Ishikawa (cell line): ENCODE data around the gene SLC5A12.

Experiments
- CEBPB ChIP-seq: IDR thresholded peaks from 2 replicates; pipeline ENCODE4 v1.6.1; 2012
- EGR1 ChIP-seq: IDR thresholded peaks from 2 replicates; pipeline ENCODE4 v1.6.1; 2012
- EP300 ChIP-seq: IDR thresholded peaks from 2 replicates; pipeline ENCODE4 v1.6.1; 2012; ENCODE audit warnings: borderline replicate concordance
- FOXM1 ChIP-seq: IDR thresholded peaks from 2 replicates; pipeline ENCODE4 v1.6.1; 2012; ENCODE audit warnings: low read depth, borderline replicate concordance
- NFIC ChIP-seq: IDR thresholded peaks from 2 replicates; pipeline ENCODE4 v1.6.1; 2012
- RAD21 ChIP-seq: IDR thresholded peaks from 2 replicates; pipeline ENCODE4 v1.6.1; 2012; ENCODE audit warnings: low read depth
- TCF12 ChIP-seq: IDR thresholded peaks from 2 replicates; pipeline ENCODE4 v1.6.1; 2012; ENCODE audit warnings: low read depth
- TEAD4 ChIP-seq: IDR thresholded peaks from 2 replicates; pipeline ENCODE4 v1.6.1; 2012
- ZBTB7A ChIP-seq: IDR thresholded peaks from 2 replicates; pipeline ENCODE4 v1.6.1; 2012; ENCODE audit warnings: low read depth
- TF ChIP-seq, protein P1 (sequence below): IDR thresholded peaks from 2 replicates; pipeline ENCODE4 v1.6.1; 2012
- TF ChIP-seq, protein P2 (sequence below): IDR thresholded peaks from 2 replicates; pipeline ENCODE4 v1.6.1; 2012
- TF ChIP-seq, protein P3 (sequence below): IDR thresholded peaks from 2 replicates; pipeline ENCODE4 v1.6.1; 2012; ENCODE audit warnings: low read depth, mild to moderate bottlenecking

DNA sequence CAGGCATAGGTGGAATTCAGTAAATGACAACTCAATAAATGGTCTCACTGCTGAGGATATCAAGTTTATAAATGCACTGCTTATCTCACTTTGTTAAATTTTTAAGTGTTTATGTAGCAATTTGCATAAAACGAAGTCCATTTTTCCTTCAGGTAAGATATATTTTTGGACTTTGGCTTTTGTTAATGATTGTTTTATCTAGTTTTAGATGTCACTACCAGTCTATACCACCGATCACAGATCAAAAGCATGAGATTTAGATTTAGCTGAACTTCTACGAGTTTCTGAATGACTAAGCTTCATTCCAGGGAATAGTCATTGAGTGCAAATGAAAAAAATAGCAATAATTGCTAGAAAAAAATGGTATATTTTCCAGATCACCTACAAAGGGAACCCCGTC is 12.8 kb upstream of the SLC5A12 start:
- TF ChIP-seq TCF12 (no peak), CEBPB (no peak), EGR1 (no peak), FOXM1 (no peak), EP300 (no peak), RAD21 (no peak), ZBTB7A (no peak), TEAD4 (no peak), NFIC (no peak)
- TF ChIP-seq, protein P1, sequence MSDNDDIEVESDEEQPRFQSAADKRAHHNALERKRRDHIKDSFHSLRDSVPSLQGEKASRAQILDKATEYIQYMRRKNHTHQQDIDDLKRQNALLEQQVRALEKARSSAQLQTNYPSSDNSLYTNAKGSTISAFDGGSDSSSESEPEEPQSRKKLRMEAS = no peak
- TF ChIP-seq, protein P2, sequence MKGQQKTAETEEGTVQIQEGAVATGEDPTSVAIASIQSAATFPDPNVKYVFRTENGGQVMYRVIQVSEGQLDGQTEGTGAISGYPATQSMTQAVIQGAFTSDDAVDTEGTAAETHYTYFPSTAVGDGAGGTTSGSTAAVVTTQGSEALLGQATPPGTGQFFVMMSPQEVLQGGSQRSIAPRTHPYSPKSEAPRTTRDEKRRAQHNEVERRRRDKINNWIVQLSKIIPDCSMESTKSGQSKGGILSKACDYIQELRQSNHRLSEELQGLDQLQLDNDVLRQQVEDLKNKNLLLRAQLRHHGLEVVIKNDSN = no peak
- TF ChIP-seq, protein P3, sequence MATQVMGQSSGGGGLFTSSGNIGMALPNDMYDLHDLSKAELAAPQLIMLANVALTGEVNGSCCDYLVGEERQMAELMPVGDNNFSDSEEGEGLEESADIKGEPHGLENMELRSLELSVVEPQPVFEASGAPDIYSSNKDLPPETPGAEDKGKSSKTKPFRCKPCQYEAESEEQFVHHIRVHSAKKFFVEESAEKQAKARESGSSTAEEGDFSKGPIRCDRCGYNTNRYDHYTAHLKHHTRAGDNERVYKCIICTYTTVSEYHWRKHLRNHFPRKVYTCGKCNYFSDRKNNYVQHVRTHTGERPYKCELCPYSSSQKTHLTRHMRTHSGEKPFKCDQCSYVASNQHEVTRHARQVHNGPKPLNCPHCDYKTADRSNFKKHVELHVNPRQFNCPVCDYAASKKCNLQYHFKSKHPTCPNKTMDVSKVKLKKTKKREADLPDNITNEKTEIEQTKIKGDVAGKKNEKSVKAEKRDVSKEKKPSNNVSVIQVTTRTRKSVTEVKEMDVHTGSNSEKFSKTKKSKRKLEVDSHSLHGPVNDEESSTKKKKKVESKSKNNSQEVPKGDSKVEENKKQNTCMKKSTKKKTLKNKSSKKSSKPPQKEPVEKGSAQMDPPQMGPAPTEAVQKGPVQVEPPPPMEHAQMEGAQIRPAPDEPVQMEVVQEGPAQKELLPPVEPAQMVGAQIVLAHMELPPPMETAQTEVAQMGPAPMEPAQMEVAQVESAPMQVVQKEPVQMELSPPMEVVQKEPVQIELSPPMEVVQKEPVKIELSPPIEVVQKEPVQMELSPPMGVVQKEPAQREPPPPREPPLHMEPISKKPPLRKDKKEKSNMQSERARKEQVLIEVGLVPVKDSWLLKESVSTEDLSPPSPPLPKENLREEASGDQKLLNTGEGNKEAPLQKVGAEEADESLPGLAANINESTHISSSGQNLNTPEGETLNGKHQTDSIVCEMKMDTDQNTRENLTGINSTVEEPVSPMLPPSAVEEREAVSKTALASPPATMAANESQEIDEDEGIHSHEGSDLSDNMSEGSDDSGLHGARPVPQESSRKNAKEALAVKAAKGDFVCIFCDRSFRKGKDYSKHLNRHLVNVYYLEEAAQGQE = no peak
